ENCODE measurements around the gene ZNF133.
"Not testable (repeated sequence)": the region's sequence is repeated elsewhere in the genome, so short reads cannot be mapped to it uniquely, and the experiment has no call there.

Gene ZNF133

DNA sequence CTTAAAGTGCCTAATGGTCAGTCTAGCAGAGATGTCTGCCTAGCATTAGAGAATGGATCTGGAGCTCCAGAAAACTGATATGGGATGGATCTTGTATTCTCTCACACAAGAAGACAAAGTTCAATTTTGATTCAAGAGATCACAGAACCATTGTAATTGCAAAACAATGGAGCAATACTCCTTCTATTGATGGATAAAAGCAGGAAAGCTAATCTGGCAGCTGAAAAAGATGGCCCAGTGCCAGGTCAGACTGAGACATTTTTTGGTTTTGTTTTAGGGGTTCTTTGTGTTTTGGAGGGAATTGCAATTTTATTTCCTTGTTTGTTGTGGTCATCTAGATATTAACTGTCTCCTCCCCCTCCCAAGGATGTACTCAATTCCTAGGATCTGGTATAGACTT is 14.6 kb upstream of the ZNF133 start:
- no peak for TF ChIP-seq ZFP3 (CRISPR knock-in tag; IDR thresholded peaks at IDR 0.05)
- TF ChIP-seq GLIS3 (CRISPR knock-in tag; IDR thresholded peaks at IDR 0.05): no peak
- TF ChIP-seq RARB (CRISPR knock-in tag; IDR thresholded peaks at IDR 0.05): no peak
- no peak for TF ChIP-seq ZFP30 (CRISPR knock-in tag; IDR thresholded peaks at IDR 0.05)
- no peak for TF ChIP-seq SNAI2 (CRISPR knock-in tag; IDR thresholded peaks at IDR 0.05)
- no peak for TF ChIP-seq ZNF70 (CRISPR knock-in tag; IDR thresholded peaks at IDR 0.05)
- TF ChIP-seq, protein P1, sequence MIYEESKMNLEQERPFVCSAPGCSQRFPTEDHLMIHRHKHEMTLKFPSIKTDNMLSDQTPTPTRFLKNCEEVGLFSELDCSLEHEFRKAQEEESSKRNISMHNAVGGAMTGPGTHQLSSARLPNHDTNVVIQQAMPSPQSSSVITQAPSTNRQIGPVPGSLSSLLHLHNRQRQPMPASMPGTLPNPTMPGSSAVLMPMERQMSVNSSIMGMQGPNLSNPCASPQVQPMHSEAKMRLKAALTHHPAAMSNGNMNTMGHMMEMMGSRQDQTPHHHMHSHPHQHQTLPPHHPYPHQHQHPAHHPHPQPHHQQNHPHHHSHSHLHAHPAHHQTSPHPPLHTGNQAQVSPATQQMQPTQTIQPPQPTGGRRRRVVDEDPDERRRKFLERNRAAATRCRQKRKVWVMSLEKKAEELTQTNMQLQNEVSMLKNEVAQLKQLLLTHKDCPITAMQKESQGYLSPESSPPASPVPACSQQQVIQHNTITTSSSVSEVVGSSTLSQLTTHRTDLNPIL (CRISPR knock-in tag; IDR thresholded peaks at IDR 0.05; ENCODE audit: low read depth): no peak
- TF ChIP-seq, protein P2, sequence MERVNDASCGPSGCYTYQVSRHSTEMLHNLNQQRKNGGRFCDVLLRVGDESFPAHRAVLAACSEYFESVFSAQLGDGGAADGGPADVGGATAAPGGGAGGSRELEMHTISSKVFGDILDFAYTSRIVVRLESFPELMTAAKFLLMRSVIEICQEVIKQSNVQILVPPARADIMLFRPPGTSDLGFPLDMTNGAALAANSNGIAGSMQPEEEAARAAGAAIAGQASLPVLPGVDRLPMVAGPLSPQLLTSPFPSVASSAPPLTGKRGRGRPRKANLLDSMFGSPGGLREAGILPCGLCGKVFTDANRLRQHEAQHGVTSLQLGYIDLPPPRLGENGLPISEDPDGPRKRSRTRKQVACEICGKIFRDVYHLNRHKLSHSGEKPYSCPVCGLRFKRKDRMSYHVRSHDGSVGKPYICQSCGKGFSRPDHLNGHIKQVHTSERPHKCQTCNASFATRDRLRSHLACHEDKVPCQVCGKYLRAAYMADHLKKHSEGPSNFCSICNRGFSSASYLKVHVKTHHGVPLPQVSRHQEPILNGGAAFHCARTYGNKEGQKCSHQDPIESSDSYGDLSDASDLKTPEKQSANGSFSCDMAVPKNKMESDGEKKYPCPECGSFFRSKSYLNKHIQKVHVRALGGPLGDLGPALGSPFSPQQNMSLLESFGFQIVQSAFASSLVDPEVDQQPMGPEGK (CRISPR knock-in tag; IDR thresholded peaks at IDR 0.05; ENCODE audit: borderline replicate concordance): no peak
- TF ChIP-seq ESRRG (CRISPR knock-in tag; IDR thresholded peaks at IDR 0.05): no peak
- TF ChIP-seq ZNF8 (CRISPR knock-in tag; IDR thresholded peaks at IDR 0.05): no peak
- TF ChIP-seq ISL1 (CRISPR knock-in tag; IDR thresholded peaks at IDR 0.05): no peak
- no peak for ATAC-seq

DNA sequence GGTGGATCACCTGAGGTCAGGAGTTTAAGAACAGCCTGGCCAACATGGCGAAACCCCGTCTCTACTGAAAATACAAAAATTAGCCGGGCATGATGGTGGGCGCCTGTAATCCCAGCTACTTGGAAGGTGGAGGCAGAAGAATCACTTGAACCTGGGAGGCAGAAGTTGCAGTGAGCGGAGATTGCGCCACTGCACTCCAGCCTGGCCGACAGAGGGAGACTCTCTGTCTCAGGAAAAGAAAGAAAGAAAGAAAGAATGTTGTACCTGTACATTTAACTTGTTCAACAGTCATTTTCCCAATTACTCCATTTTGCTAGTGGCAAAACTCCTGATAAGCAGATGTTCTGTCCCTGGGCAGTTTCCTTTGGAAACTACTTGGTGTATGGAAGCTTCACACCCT is 12.4 kb upstream of the ZNF133 start:
- not testable (repeated sequence) for ATAC-seq

DNA sequence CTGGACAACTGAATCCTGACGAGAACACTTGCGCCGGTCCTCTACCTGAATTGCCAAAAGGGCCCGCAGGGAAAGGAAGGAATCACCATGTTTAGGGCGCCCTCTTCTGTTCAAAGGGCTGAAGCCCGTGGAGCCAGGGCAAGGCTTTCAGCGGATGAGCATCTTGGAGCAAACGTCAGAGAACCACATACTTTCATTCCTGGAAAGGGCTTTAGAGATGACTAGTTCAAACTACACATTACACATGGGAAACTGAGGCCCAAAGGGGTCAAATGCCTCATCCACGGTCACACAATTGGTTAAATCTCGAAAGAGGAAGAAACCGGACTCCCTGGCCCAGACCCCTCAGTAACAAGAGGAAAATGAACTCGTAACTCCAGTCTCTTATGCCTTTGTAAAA is 11.5 kb upstream of the ZNF133 start:
- TF ChIP-seq, protein P3, sequence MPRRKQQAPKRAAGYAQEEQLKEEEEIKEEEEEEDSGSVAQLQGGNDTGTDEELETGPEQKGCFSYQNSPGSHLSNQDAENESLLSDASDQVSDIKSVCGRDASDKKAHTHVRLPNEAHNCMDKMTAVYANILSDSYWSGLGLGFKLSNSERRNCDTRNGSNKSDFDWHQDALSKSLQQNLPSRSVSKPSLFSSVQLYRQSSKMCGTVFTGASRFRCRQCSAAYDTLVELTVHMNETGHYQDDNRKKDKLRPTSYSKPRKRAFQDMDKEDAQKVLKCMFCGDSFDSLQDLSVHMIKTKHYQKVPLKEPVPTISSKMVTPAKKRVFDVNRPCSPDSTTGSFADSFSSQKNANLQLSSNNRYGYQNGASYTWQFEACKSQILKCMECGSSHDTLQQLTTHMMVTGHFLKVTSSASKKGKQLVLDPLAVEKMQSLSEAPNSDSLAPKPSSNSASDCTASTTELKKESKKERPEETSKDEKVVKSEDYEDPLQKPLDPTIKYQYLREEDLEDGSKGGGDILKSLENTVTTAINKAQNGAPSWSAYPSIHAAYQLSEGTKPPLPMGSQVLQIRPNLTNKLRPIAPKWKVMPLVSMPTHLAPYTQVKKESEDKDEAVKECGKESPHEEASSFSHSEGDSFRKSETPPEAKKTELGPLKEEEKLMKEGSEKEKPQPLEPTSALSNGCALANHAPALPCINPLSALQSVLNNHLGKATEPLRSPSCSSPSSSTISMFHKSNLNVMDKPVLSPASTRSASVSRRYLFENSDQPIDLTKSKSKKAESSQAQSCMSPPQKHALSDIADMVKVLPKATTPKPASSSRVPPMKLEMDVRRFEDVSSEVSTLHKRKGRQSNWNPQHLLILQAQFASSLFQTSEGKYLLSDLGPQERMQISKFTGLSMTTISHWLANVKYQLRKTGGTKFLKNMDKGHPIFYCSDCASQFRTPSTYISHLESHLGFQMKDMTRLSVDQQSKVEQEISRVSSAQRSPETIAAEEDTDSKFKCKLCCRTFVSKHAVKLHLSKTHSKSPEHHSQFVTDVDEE (CRISPR knock-in tag; IDR thresholded peaks at IDR 0.05): no peak
- TF ChIP-seq, protein P2 (CRISPR knock-in tag; IDR thresholded peaks at IDR 0.05; ENCODE audit: borderline replicate concordance): no peak
- no peak for TF ChIP-seq RARB (CRISPR knock-in tag; IDR thresholded peaks at IDR 0.05)
- TF ChIP-seq CSDC2 (CRISPR knock-in tag; IDR thresholded peaks at IDR 0.05): no peak
- TF ChIP-seq ZC3H10 (CRISPR knock-in tag; IDR thresholded peaks at IDR 0.05): no peak
- TF ChIP-seq, protein P1 (CRISPR knock-in tag; IDR thresholded peaks at IDR 0.05; ENCODE audit: low read depth): no peak
- TF ChIP-seq ISL1 (CRISPR knock-in tag; IDR thresholded peaks at IDR 0.05): no peak
- TF ChIP-seq ZNF8 (CRISPR knock-in tag; IDR thresholded peaks at IDR 0.05): no peak
- no peak for TF ChIP-seq ARNTL (CRISPR knock-in tag; IDR thresholded peaks at IDR 0.05; ENCODE audit: borderline replicate concordance, low read depth)
- TF ChIP-seq TCF4 (CRISPR knock-in tag; IDR thresholded peaks at IDR 0.05; ENCODE audit: borderline replicate concordance): no peak
- TF ChIP-seq TOX (CRISPR knock-in tag; IDR thresholded peaks at IDR 0.05; ENCODE audit: borderline replicate concordance): no peak
- TF ChIP-seq SNAI2 (CRISPR knock-in tag; IDR thresholded peaks at IDR 0.05): no peak
- TF ChIP-seq PPARA (CRISPR knock-in tag; IDR thresholded peaks at IDR 0.05; ENCODE audit: borderline replicate concordance): no peak
- no peak for TF ChIP-seq BACH2 (CRISPR knock-in tag; IDR thresholded peaks at IDR 0.05; ENCODE audit: borderline replicate concordance)
- no peak for TF ChIP-seq GLIS3 (CRISPR knock-in tag; IDR thresholded peaks at IDR 0.05)
- TF ChIP-seq ZFP3 (CRISPR knock-in tag; IDR thresholded peaks at IDR 0.05): no peak
- TF ChIP-seq, protein P4, sequence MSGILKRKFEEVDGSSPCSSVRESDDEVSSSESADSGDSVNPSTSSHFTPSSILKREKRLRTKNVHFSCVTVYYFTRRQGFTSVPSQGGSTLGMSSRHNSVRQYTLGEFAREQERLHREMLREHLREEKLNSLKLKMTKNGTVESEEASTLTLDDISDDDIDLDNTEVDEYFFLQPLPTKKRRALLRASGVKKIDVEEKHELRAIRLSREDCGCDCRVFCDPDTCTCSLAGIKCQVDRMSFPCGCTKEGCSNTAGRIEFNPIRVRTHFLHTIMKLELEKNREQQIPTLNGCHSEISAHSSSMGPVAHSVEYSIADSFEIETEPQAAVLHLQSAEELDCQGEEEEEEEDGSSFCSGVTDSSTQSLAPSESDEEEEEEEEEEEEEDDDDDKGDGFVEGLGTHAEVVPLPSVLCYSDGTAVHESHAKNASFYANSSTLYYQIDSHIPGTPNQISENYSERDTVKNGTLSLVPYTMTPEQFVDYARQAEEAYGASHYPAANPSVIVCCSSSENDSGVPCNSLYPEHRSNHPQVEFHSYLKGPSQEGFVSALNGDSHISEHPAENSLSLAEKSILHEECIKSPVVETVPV (CRISPR knock-in tag; IDR thresholded peaks at IDR 0.05): no peak
- TF ChIP-seq, protein P5, sequence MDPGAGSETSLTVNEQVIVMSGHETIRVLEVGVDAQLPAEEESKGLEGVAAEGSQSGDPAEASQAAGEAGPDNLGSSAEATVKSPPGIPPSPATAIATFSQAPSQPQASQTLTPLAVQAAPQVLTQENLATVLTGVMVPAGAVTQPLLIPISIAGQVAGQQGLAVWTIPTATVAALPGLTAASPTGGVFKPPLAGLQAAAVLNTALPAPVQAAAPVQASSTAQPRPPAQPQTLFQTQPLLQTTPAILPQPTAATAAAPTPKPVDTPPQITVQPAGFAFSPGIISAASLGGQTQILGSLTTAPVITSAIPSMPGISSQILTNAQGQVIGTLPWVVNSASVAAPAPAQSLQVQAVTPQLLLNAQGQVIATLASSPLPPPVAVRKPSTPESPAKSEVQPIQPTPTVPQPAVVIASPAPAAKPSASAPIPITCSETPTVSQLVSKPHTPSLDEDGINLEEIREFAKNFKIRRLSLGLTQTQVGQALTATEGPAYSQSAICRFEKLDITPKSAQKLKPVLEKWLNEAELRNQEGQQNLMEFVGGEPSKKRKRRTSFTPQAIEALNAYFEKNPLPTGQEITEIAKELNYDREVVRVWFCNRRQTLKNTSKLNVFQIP (CRISPR knock-in tag; IDR thresholded peaks at IDR 0.05; ENCODE audit: borderline replicate concordance, low read depth): no peak
- no peak for TF ChIP-seq ESRRG (CRISPR knock-in tag; IDR thresholded peaks at IDR 0.05)
- ATAC-seq: peak; percentile 99
